GM19468 (cell line): ENCODE results near the gene IGFBP2.

ENCODE experiments used
- ATAC-seq: cut with Tn5 transposase; IDR thresholded peaks from one replicate; pipeline ENCODE4 v1.9.1; 2021; ENCODE audit warnings: mild to moderate bottlenecking, moderate library complexity, moderate number of reproducible peaks; ENCODE audit not compliant: unreplicated experiment; ENCODE audit errors: extremely low read depth

The IGFBP2 gene

DNA sequence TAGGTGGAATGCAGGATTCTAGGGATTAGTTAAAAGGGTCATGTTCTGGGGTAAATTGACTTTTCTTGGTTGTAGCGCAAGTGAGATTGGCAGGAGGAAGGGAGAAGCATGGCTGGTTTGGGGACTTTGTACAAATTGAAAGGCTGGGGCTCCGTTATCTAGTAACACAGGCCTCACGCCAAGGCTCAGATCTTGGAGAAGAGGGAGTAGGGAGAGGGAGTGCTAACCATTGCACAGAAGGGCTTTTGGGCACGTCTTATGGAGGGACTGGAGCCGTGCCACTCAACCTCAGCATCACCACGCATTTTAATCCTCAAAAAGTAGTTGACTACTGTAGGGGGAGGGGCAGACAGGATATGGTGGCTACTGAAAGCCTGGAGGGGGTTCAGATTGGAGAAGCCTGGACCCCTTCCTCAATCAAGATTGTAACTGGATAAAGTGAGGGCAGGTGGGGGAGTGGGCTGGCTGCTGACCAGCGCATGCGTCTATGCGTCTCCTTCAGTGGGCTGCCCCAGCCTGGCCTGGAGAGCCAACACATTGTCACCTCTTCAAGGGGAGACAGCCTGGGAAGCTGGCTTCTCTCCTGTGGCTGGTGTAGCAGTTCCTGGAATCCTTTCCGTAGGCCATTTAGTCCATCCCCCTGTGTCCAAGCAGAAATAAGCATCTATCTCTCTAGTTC is 47.9 kb downstream of the IGFBP2 start:
- no peak for ATAC-seq

DNA sequence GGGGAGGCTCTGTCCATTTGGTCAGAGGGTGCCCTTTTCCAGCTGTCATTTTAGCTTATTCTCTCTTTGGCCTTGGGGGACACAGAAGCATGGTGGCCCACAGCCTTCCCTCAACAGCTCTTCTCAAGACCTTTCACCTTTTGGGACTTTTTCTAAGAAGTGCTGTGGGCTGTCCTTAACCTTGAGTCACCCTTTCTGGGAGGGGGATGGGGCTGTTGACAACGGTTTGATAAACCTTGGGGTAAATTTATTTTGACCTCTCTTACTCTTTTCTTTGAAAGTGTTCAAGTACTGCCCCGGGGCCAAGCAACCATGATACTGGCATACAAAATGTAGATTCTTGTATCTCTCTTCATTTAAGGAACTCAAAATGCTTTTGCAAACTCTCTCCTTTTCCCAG is 48.5 kb downstream of the IGFBP2 start:
- ATAC-seq = no peak

DNA sequence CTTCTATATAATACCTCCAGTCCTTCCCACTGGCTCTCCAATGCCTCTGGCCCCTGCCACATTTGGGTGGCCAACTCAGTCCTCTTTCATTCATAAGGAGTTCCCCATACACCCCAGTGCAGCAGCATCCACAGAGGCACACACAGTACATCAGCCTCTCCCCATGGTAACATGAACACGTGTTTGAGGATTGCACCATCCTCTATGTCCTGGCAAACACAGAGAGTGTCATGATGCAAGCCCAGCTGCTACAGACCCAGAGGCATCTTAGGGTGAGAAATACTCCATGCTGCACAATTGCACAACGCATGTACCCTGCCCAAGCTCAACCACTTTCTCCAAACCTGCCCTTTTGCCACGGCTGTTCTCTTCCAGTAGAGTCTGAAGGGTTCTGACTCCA is 50.6 kb downstream of the IGFBP2 start:
- no peak for ATAC-seq

DNA sequence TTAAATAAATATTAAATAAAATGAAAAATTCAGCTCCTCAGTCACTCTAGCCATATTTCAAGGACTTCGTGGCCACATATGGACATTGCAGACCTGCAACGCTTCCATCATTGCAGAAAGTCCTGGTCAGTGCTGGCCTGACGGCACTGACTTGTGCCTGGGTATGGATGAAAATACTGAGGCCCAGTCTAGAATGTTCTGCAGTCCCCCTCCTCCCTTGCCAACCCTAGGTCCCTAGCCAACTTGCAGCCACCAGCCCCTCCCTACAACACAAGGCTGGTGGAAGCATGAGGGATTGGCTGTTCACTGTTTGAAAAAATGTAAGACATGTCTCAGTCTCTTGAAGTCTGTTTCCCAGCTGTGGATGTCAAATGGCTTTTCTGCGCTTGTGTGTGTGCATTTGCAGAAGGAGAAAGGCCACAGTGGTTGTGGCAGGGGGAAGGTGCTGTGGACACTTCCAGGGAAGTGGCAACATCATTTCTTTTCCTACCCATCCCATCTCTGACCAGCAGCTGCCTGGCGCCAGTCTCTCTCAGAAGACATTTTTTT is 52.2 kb downstream of the IGFBP2 start:
- no peak for ATAC-seq

DNA sequence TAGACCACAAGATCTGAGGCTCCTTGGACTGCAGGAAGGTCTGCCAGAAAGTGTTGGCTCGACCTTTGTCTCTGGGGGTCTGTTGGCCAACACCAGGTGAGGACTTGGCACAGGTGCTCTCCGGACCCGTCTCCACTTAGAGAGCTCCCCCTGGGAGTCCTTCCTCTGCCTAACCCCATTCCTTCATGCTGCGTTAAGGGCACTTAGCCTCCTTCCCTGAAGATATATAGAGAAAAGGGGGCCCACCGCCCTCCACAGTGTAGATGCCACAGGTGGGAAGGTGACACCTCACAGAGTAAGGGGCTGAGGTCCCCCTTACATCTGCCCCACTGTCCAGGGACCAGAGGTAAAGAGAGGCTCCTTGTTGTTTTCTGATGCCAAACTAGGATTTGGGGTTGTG is 53.9 kb downstream of the IGFBP2 start:
- ATAC-seq = no peak

DNA sequence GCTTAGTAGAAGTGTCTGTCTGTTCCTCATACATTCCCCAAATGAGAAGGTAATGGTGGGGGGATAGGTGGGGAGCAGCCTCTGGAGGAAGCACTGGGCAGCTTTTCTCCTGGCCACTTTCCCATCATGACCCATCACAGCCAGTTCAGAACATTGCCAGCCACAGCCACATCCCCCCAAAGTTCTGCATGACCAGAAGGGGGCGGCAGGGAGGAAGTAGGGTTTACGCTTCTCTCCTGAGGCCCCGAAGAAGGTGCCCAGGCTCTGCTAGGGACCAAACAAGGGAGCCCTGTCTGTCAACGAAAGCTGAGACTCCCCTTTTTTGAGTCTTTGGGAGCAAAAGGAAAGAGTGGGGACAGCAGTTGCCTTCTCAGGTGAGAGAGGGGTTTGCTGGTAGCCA is 54.4 kb downstream of the IGFBP2 start:
- no peak for ATAC-seq

DNA sequence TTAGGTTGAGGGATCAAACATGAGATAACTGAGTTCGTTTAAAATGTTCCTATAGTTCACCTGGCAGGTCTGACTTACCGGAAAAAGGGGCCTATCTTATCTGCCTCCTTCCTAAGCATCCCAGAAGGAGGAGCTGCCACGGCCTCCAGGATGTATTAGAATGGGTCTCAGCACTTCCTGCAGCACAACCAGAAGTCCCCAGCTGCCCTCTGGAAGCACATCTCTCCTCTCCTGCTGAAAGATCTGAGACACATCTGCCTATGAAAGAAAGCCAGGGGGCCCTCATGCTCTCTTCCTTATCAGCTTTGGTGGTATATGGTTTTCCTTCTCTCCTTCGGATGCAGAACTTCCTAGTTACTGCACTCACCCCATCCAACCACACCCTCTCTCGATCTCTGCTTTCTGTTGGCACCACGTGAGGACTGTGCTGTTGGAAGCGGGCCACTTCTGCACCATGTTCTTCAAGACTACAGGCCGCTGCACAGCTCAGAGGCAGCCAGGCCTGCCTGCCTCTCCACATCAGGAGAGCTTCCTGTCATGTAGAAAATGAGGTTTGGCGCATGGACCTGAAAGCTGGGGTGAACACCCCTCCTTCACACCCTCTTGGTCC is 55.6 kb downstream of the IGFBP2 start:
- ATAC-seq = no peak

DNA sequence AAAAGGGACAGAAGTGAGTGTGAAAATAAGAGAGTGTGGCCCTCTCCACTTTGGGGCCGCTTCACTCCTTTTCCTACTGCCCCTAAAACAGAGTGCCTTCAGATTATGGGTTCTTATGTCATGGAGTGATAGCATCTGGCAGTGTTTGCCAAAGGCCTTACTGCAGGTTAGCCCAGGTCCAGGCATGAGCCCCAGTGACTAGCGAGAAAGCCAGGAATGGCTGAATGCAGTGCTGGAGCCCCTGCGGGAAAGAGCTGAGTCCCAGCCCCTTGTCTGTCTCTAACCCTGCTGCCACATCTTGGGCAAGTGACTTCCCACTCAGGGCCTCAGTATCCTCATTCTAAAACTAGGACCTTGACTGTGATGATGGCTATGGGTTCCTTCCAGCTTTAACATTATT is 56.2 kb downstream of the IGFBP2 start:
- ATAC-seq = no peak

DNA sequence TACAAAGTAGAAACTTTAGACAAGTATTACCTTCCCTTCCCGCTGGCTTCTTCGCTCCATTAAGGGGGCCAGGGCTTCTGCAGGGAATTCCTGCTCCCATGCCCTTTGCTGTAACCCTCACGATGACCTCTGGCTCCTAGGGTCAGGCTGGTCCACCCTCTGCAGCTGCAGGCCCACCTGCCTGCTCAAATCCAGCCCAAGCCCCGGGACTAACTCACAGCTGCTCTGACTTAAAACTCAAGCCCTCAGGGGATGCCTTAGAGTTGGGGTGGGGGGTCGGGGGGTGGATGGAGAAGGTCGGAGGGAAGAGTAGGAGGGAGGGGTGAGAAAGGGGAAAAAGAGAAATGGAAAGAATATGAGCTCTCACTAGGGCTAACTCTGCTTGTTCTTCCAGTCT is 57.2 kb downstream of the IGFBP2 start:
- no peak for ATAC-seq

DNA sequence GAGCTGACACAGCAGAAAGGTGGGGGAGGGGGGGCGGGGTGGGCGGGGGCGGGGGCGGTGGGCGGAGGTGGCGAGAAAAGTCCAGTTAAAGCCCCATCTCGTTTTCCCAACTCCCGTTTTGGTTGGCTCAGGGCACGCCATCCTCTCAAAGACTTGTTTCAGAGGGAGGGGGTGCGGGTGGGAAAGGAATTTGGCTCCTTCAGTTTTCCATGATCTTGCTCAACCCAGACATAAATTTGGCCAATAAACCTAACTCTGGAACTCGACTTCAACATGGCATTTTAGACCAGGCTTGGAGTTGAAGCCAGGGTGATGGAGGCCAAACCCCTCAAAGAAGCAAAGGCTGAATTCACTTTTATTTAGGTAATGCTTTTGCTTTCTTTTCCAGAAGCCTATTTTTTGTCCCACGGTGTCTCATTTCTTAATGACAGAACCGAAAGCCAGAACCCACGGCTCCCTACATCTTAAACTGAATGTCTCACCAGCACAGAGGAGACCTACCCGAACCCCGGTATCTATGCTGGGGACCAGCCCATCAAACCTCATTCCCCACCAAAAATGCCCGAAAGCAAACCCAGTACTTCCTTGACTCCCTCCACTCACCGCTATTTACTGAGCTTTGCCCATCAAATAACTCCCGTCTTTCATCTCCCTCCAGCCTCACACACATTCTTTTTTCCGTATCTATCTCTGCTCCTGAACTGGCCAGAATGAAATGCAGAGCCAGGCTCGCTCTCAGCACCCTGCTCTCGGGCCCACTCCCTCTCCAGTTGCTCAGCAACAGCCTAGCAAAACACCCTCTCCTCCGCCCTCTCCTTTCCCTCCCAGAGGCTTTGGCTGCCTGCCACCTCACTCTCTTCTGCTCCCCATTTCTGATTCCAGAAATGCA is 57.9 kb downstream of the IGFBP2 start:
- no peak for ATAC-seq

DNA sequence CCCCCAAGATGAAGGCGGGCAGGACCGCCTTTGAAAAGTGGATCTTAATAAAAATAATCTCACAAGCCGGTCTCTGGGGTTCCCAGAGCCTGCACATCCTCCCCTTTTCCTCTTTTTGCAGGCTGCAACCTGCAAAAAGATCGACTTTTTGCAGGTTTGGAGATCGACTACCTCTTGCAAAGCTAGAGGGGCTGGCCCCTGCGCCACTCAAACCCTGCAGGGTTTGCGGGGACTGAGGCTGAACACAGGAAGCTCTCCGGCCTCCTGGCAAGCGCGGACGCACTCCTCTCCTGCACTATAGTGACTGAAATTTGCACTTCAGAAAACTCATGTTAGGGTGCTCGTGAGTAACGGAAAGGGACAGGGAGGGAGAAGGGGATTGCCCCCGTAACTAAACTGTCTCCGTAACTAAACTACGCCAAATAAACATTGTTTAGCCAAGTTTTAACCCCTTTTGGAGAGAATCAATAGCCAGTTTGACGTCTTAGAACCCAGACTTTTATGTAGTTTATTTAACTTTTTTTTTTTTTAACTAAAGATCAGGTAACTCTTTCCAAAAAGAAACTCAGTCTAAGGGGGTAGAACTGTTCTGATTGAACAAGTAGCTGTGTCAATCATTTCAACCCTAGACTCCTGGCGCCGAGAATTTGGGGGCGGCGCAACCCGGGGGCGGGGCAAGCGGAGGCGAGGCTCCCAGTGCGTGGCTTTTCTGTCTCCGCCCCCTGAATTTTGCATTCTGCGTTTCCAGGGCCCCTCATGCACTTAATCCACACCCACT is 59.6 kb downstream of the IGFBP2 start:
- ATAC-seq = no peak

DNA sequence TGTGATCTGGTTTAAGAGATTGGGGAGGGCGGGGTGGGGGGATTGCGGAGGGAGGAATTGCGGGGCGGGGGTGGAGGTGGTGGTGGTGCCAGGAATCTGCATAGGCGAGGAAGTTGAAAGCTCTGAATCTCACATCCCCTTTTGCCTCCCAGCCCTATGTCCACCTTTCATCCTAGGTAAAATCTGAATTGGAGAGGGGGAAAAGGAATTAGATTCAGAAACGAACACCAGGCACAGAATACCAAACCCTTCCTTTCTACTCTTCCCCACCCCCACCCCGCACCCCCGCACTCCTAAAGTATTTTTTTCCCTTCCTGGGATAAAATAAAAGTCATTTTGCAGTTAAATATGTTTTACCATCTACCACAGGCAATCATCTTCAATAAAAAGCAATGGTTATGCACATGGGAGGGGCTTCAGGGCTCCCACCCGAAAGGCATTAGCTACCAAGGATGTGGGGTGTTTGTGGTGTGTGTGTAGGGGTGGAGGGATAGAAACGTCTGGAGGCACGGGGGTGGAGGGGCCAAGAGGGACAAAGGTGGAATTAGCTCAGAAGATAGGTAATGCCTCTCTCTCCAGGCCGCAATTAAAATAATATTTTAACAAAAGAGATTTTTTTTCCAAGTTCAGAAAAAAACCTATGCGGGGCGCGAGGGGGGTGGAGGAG is 60.3 kb downstream of the IGFBP2 start:
- ATAC-seq = no peak

DNA sequence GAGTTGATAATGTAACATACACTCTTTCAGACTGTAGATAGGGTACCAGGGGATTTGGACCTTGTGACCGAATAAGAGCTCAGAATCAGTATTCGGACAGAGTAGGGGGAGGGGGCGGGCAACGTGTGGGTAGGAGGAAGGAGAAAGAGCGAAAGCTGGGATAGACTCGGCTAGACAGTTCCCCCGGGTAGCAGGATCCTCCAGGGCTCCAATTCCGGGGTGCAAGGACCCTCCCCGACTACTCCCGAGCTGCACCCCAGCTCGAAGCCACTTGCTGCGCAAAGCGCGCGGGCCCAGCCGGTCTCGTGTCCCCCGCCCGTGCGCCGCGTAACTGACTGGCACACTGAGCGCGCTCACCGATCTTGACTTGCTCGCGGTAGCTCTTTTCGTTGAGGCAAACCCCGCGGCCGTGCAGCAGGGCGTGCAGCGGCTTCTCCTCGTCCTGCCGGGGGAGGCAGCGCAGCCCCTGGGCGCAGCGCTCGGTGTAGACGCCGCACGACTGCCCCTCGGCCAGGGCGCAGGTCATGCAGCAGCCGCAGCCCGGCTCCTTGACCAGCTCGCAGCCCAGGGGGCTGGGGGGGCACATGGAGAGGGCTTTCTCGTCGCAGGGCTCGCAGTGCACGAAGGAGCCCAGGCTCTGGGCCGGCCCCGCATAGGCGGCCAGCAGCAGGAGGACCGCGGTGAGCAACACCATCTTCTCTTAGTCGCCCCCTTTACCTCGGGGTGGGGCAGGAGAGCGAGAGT is 61.0 kb downstream of the IGFBP2 start:
- ATAC-seq = no peak

DNA sequence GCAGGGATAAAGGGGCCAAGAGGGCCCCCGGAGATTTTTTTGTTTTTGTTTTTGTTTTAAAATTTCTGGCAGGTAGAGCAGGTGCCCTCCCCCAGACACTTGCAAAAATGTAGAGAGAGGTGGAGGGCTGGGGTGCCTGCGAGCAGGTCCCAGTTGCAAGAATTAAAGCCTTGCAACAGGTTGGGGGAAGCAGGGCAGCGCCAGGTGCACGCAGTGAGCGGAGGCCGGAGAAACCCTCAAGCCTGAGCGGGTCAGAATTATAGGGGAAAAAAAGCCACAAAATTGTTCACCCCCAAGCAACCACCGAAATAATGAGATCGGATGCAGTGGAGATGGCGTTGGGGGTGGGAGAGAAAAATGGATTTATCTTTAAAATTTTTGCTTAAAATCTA is 61.6 kb downstream of the IGFBP2 start:
- no peak for ATAC-seq

DNA sequence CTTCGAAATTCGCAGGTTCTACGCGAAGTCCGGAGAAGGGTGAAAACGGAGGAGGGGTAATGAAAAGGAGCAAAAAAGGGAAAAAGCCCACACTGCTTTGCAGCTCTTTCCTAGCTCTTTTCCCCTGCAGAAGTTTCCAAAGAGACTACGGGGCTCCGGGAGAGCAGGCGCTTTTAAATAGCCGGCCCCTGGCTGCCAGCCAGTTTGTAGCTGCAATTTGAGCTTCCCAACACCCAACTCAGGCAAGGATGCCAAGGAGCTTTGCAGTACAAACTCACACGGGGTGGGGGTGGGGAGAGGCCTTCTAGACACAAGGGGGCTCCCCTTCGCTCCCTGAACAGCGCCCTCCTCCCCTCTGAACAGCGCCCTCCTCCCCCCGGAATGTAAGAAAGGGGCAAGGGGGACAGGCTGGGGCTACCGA is 62.2 kb downstream of the IGFBP2 start, which contains the start of gene IGFBP5:
Gene IGFBP5 (minus strand): TSS at position 149 of the 421 bp plus-strand sequence. CDS start 774 bp downstream, outside the sequence.
- ATAC-seq = no peak

DNA sequence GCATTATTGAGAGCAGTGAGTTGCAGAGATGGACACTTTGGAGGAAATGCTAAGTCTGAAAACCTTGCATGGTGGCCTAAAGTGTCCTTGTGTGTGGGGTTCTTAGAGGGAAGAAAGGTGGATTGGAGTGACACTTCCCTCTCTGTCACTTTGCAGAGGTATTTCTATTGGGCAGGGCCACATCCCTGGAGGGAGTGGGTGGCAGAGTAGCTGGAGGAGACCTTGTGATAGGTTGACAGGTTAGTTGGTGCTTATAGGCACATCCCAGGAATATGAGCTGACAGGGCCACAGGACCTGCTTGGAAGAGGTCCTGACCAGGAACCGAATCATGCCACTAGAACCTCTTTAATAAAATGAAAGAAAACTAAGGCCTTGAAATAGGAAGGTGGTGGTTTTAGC is 63.1 kb downstream of the IGFBP2 start:
- ATAC-seq = no peak

DNA sequence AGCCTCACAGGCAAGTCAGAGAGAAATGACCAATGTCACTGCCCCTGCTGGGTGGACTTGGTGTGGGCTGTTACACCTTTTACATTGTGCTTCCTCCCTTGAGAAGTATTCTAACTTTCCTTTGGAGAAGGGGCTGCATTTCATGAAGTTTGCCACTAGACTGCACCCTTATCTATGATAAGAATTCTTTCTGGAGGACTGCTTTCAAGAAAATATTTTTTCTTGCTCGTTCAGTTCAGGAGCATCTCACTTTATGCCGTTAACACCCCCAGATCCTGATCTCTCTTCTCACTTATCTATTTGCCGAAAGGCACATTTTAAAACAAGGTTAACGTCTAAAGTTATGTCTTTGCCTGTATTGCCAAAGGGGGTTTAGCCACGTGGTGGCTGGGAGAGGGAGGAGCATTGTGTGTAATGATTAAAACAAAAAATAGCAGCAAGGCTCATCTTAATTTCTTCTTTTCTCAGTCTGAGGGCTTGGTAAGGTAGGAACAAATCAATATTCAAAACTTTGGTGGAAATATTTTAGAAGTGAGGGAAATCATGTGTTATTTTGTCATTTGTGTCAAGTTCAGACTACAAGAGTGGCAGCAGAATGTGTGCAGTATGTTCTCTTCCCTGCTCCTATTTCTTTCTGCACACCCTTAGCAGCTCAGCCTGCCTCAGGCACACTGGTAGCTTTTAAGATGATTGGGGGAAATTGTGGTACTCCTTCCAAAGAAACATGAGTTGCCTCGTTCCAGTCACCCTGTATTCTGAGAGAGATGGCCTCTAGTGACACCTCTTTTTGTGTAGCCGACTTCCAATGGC is 63.7 kb downstream of the IGFBP2 start:
- no peak for ATAC-seq

DNA sequence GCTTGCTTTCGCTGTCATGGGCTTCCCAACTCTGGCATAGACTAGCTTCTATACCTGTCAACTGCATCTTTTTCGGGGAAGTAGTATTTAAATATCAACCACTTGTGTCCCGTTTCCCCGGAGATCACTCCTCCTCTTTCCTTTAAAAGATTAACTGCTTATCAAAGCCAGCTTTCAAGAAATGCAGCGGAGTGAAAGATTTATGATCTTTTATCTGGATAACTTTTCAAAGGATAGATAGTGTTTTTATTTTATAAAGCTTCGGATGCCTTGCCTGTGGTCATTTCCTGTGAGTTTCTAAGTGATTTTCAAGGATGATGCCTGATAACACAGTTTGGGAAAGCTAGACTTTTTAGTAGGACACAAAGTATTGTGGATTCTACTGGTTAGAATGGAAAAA is 65.1 kb downstream of the IGFBP2 start:
- ATAC-seq = no peak
